ENCODE measurements around the gene PTMS.

PTMS gene, protein sequence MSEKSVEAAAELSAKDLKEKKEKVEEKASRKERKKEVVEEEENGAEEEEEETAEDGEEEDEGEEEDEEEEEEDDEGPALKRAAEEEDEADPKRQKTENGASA

DNA sequence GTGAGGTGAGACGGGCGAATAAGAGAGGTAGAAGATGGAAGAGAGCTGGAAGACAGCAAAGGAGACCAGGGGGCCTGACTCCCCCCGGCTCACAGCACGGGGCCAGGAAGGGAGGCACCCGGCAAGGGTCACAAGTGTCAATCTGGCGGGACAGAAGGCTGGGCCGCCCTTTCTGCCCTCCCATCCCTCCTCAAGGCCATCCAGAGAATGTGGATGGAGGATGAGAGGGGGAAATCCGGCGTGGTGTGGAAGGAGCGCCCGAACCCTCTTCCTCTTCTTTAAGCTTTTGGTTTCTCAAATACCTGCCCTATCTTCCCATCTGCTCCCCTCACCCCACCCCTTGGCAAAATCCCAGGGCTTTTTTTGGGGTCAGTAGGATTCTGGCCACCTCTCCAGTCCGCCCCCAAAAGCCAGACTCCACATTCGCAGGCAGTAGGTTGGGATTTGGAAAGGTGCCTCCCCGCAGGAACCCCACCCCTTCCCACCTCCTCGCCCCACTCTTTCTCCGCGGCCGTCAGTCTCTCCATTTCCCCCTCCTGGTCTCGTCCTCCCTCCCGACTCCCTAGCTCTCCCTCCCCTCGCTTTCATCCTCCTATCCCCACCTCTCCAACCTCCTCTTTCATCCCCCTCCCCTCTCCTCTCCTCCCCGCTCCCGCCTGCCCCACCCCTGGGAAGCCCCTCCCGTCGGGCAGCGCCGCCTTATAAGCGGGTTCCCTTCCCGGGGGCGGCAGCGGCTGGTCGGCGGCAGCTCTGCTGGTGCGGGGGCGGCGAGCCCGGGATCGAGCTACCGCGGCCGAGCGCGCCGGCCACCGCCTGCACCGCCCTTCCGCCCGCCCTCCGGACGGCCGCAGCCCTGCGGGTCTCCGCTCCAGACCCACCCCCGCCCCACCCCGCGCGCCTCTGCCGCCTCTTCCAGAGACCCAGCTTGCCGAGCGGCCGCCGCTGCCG lies at the start of gene PTMS:
Gene PTMS, plus strand, starts transcription at position 730 of the 948 bp plus-strand sequence. CDS start 343 bp downstream, outside the sequence.
- H3K4me3 ChIP-seq (ENCODE audit: low read length), result peak within 1 kb of the TSS; percentile 71
- peak; percentile 88 for DNase-seq (ENCODE audit: low read depth)
- TF ChIP-seq, protein P1, sequence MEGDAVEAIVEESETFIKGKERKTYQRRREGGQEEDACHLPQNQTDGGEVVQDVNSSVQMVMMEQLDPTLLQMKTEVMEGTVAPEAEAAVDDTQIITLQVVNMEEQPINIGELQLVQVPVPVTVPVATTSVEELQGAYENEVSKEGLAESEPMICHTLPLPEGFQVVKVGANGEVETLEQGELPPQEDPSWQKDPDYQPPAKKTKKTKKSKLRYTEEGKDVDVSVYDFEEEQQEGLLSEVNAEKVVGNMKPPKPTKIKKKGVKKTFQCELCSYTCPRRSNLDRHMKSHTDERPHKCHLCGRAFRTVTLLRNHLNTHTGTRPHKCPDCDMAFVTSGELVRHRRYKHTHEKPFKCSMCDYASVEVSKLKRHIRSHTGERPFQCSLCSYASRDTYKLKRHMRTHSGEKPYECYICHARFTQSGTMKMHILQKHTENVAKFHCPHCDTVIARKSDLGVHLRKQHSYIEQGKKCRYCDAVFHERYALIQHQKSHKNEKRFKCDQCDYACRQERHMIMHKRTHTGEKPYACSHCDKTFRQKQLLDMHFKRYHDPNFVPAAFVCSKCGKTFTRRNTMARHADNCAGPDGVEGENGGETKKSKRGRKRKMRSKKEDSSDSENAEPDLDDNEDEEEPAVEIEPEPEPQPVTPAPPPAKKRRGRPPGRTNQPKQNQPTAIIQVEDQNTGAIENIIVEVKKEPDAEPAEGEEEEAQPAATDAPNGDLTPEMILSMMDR (IDR thresholded peaks at IDR 0.05; ENCODE audit: insufficient read depth, low read depth, low read length, missing control alignments), result no peak

GRCh38 chr12:6716874-6717437 lies 49.2 kb upstream of the PTMS start:
- DNase-seq (ENCODE audit: low read depth), result no peak
- H3K4me3 ChIP-seq (ENCODE audit: low read length), result no peak overlapping the region
- TF ChIP-seq, protein P1 (IDR thresholded peaks at IDR 0.05; ENCODE audit: insufficient read depth, low read depth, low read length, missing control alignments), result no peak

- TF ChIP-seq, protein P1 (IDR thresholded peaks at IDR 0.05; ENCODE audit: insufficient read depth, low read depth, low read length, missing control alignments), result no peak
- no peak for DNase-seq (ENCODE audit: low read depth)
- H3K4me3 ChIP-seq (ENCODE audit: low read length), result no peak overlapping the region
Measured at GRCh38 chr12:6722863-6723262, 43.3 kb upstream of the PTMS start.

DNA sequence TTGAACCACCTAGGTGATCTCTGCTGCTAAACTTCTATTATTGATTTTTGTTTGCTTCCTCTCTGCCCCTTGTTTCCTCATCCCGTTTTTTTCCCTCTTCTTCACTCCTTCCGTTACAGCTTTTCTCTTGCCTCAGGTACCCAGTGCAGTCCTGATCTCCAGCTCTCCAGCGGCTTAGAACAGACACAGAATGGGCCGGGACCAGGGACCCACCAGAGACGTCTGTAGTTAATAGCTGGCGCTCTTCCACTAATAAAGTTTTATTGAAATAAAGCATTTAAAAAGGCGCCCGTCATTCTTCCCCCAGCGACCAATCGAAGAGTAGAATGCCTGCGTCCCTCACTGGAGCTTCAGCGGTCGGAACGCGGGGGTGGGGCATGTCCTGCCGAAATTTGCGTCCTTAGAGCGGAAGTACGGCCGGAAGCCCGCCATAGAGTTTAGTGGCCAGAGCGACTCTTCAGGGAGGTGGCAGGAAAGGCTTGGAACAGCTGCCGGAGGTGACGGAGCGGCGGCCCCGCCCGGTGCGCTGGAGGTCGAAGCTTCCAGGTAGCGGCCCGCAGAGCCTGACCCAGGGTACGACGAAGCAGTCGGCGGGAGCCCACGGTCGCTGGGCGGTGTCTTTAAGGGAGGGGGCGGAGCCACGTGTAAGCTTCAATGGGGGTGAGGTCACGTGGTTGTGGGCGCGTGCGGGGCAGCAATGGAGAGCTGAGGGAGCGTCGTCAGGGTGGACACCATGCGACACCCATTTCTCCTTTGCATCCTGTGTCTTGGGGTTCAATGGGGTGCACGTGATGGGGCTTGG lies 42.4 kb upstream of the PTMS start, which contains the start of gene COPS7A:
Gene COPS7A, plus strand, starts transcription at position 440 of the 802 bp plus-strand sequence. CDS start 611 bp downstream, outside the sequence.
- TF ChIP-seq, protein P1 (IDR thresholded peaks at IDR 0.05; ENCODE audit: insufficient read depth, low read depth, low read length, missing control alignments), result no peak
- peak; percentile 99 for DNase-seq (ENCODE audit: low read depth)
- H3K4me3 ChIP-seq (ENCODE audit: low read length), result peak within 1 kb of the TSS; percentile 71

DNA sequence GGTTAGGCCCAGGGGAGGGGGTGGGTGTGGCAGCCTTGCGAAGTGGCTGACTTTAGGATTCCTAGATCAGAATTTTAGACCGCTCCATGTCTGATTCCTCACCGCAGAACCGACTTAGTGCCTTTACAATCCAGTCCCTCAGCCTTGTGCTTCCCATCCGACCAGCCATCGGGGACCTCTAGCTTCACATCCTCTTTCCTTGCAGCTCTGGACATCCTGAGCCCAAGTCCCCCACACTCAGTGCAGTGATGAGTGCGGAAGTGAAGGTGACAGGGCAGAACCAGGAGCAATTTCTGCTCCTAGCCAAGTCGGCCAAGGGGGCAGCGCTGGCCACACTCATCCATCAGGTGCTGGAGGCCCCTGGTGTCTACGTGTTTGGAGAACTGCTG lies 41.8 kb upstream of the PTMS start:
- H3K4me3 ChIP-seq (ENCODE audit: low read length), result peak overlapping the region; percentile 71
- TF ChIP-seq, protein P1 (IDR thresholded peaks at IDR 0.05; ENCODE audit: insufficient read depth, low read depth, low read length, missing control alignments), result no peak
- no peak for DNase-seq (ENCODE audit: low read depth)

- no peak overlapping the region for H3K4me3 ChIP-seq (ENCODE audit: low read length)
- no peak for DNase-seq (ENCODE audit: low read depth)
- TF ChIP-seq, protein P1 (IDR thresholded peaks at IDR 0.05; ENCODE audit: insufficient read depth, low read depth, low read length, missing control alignments), result no peak
Measured at GRCh38 chr12:6725350-6725749, 40.8 kb upstream of the PTMS start.
